ENCODE data around the gene WNT7B. TPM values are rescaled to one million over a fixed set of nuclear protein-coding genes. Genes with fewer than 3 reads are reported as not detected.

Gene WNT7B
- total RNA-seq, 2 experiments from 2014 or later: not detected

DNA sequence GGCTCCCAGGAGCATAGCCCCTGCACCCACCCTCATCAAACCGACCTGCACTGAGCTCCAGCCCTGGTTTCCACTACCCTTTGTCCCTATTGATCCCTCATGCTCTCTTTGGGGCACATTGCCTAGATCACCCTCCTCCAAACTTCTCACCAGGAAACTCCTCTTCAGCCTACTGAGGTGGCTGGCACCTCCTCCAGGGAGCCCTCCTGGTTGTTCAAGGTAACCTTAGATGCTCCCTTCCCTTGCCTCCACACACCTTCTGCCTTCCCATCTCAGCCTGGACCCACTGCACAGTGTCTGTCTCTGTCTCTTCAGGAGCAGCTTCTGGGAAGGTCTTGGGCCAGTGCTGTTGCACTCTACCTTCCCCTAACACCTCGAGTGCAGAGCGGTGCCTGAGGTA is 15.8 kb upstream of the WNT7B start:
- Mint-ChIP-seq H3K27ac (no peak overlapping the region), H3K36me3 (ENCODE audit: low read depth) (no peaks in the 10 kb centered on the region), H3K9me3 (ENCODE audit: insufficient read depth) (no peaks in the 10 kb centered on the region), H3K4me3 (no peak overlapping the region), H3K4me1 (ENCODE audit: low read depth) (peaks cover 17% of the 10 kb centered on the region), H3K27me3 (ENCODE audit: low read depth) (peaks cover 6% of the 10 kb centered on the region)
- ATAC-seq (no peak), DNase-seq (no peak)
- ChIA-PET CTCF (no interaction called here), POLR2A (no interaction called here)

DNA sequence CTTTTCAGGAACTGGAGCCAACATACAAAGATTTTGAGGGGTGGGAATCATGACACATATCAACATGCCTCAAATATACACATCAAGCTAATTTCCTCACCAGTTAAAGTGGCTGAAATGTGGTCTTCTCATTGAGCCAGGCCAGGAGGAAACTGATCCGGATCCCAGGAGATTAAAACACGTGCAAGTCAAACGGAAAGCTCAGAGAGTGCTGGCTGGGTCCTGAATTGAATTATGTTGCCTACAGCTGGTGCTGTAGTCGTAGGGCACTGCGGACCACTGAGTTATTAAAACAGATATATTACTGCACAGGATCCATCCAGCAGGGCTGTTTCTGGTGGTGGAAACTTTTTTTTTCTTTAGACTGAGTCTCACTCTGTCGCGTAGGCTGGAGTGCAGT is 14.1 kb upstream of the WNT7B start:
- Mint-ChIP-seq H3K27ac (no peak overlapping the region), H3K4me1 (ENCODE audit: low read depth) (peaks cover 6% of the 10 kb centered on the region), H3K27me3 (ENCODE audit: low read depth) (peaks cover 6% of the 10 kb centered on the region), H3K4me3 (no peak overlapping the region), H3K9me3 (ENCODE audit: insufficient read depth) (no peaks in the 10 kb centered on the region), H3K36me3 (ENCODE audit: low read depth) (no peaks in the 10 kb centered on the region)
- ATAC-seq (no peak), DNase-seq (no peak)
- CTCF ChIA-PET: interaction anchor here (0.8 to 1.9 kb wide), 3 partner anchors 15 to 128 kb away, joined by 3 to 9 read pairs (median 5); no protein-coding TSS in a partner anchor
- POLR2A ChIA-PET: no interaction called here

DNA sequence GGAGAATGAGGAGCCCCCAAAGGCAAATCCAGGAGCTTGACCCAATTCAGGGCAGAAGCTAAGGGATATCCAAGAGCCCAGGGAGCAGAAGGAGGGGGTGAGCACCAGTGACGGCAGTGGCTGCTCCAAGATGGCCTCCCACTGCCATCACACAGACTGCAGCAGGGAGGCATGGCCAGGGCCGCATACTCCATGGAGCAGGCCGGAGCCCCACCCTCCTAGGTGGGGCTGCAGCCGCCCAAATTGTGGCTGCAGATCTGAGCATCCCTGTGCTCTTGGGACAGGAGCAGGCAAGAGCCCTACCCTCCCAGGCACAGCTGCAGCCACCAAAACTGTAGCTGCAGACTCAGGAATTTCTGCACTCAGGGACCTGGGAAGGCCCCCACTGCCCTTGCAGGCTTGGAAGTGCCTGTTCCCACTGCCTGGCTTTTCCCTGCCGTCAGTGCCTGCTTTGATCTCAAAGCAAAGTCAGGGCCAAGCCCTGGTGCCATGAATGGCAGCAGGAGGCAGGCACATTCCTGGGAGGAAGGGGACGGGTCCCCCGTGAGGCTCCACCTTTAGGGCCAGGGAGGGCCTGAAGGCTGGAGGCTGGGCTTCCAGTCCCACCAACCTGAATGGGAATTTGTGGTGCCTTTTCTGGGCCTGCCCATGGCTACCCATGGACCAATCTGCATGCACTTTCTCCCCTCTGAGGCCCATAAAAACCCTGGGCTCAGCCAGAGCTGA is 10.3 kb upstream of the WNT7B start:
- ChIA-PET POLR2A (no interaction called here), CTCF (interaction anchor here (1.1 to 1.6 kb wide), 2 partner anchors 124 to 129 kb away, joined by 3 read pairs; no protein-coding TSS in a partner anchor)
- H3K4me1 Mint-ChIP-seq (ENCODE audit: low read depth): no peaks in the 10 kb centered on the region
- DNase-seq: no peak
- H3K9me3 Mint-ChIP-seq (ENCODE audit: insufficient read depth): no peaks in the 10 kb centered on the region
- peaks cover 2% of the 10 kb centered on the region for H3K27me3 Mint-ChIP-seq (ENCODE audit: low read depth)
- H3K27ac Mint-ChIP-seq: no peak overlapping the region
- H3K4me3 Mint-ChIP-seq: no peak overlapping the region
- H3K36me3 Mint-ChIP-seq (ENCODE audit: low read depth): no peaks in the 10 kb centered on the region
- no peak for ATAC-seq

DNA sequence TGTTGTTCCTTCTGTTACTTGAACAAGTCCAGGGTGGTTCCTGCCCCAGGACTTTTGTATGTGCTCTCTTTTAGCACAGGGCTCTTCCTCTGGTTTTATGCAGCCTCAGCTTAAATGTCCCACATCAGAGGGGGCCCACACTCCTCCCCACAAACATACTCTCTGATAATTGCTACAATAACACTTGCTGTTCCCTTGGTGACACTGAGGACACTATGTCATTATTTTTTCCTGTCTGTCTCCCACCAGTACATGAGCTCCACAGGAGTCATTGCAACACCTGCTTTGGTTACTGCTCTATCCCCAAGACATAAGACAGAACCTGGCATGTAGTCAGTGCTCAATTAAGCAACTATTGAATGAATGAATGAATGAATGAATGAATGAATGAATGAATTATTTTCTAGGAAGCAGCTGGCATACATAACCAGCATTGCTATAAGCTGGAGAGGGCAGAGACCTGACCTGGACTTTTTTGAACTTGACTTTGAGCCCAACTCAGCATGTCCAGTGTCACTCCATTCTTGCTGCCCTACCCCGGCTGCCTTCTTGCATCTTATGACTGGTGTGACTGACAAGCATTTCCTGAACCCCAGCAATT is 7.5 kb upstream of the WNT7B start:
- CTCF ChIA-PET: interaction anchor here (1.7 to 2.2 kb wide), 2 partner anchors 10 to 22 kb away, joined by 5 to 7 read pairs; no protein-coding TSS in a partner anchor
- POLR2A ChIA-PET: interaction anchor here (1.2 kb wide), 1 partner anchor 12 kb away, joined by 4 read pairs; no protein-coding TSS in a partner anchor
- Mint-ChIP-seq H3K4me1 (ENCODE audit: low read depth) (no peaks in the 10 kb centered on the region), H3K4me3 (no peak overlapping the region), H3K9me3 (ENCODE audit: insufficient read depth) (no peaks in the 10 kb centered on the region), H3K36me3 (ENCODE audit: low read depth) (no peaks in the 10 kb centered on the region), H3K27me3 (ENCODE audit: low read depth) (peaks cover 2% of the 10 kb centered on the region), H3K27ac (no peak overlapping the region)
- ATAC-seq (peak; percentile 52), DNase-seq (no peak)

DNA sequence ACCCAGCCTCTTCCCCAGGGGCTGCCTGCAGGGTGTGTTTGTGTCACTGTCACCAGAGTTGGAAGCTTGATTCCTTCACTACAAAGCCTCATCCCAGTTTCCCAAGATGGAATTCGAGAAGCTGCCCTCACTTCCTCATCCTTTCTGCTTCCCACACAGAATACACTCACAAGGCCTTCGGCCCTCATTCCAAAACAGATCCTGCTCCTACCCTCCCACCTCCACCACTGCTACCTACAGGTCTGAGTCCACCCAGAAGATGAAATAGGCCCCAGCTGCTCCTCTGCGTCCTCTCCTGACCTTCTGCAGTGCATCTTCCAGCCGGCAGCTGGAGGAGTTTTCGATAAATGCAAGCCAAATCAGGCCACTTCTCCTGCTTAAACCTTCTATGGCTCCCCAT is 6.8 kb upstream of the WNT7B start:
- no peak overlapping the region for H3K27ac Mint-ChIP-seq
- H3K36me3 Mint-ChIP-seq (ENCODE audit: low read depth): no peaks in the 10 kb centered on the region
- no peak overlapping the region for H3K4me3 Mint-ChIP-seq
- DNase-seq (no peak), ATAC-seq (no peak)
- no peaks in the 10 kb centered on the region for H3K9me3 Mint-ChIP-seq (ENCODE audit: insufficient read depth)
- POLR2A ChIA-PET: no interaction called here
- CTCF ChIA-PET: interaction anchor here (1.7 to 2.2 kb wide), 2 partner anchors 10 to 23 kb away, joined by 5 to 7 read pairs; no protein-coding TSS in a partner anchor
- peaks cover 2% of the 10 kb centered on the region for H3K27me3 Mint-ChIP-seq (ENCODE audit: low read depth)
- H3K4me1 Mint-ChIP-seq (ENCODE audit: low read depth): no peaks in the 10 kb centered on the region

DNA sequence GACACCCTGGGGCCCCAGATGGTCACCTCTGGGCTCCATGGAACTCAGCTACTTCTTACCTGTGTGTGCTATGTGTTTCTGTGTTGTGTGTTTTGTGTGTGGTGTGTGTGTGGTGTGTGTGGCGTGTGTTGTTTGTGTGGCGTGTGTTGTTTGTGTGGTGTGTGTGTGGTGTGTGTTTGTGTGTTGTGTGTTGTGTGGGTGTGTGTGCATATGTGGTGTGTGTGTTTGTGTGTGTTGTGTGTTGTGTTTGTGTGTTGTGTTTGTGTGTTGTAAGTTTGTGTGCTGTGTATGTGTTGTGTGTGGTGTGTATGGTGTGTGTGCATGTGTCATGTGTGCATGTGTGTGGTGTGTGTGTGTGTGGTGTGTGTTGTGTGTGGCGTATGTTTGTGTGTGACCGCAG is 3.8 kb upstream of the WNT7B start:
- Mint-ChIP-seq H3K36me3 (ENCODE audit: low read depth) (no peaks in the 10 kb centered on the region), H3K4me3 (no peak overlapping the region), H3K9me3 (ENCODE audit: insufficient read depth) (no peaks in the 10 kb centered on the region), H3K27ac (no peak overlapping the region), H3K27me3 (ENCODE audit: low read depth) (peaks cover 15% of the 10 kb centered on the region), H3K4me1 (ENCODE audit: low read depth) (peaks cover 4% of the 10 kb centered on the region)
- DNase-seq (no peak), ATAC-seq (no peak)
- ChIA-PET CTCF (no interaction called here), POLR2A (no interaction called here)

DNA sequence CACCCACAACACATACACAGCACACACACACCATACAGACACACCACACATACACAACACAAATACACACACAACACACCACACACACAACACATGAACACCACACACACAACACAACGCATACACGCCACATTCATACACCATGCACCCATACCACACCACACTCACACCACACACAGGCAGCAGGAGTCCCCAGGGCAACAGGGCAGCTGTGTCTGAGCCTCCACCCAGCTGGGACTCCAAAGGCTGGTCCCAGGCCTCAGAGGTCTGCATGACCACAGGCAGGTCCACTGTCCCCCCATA is 3.3 kb upstream of the WNT7B start:
- no peak overlapping the region for H3K27ac Mint-ChIP-seq
- H3K4me3 Mint-ChIP-seq: no peak overlapping the region
- H3K27me3 Mint-ChIP-seq (ENCODE audit: low read depth): peaks cover 18% of the 10 kb centered on the region
- no peaks in the 10 kb centered on the region for H3K9me3 Mint-ChIP-seq (ENCODE audit: insufficient read depth)
- no peaks in the 10 kb centered on the region for H3K36me3 Mint-ChIP-seq (ENCODE audit: low read depth)
- H3K4me1 Mint-ChIP-seq (ENCODE audit: low read depth): peaks cover 4% of the 10 kb centered on the region
- CTCF ChIA-PET: no interaction called here
- POLR2A ChIA-PET: no interaction called here
- ATAC-seq (no peak), DNase-seq (no peak)

DNA sequence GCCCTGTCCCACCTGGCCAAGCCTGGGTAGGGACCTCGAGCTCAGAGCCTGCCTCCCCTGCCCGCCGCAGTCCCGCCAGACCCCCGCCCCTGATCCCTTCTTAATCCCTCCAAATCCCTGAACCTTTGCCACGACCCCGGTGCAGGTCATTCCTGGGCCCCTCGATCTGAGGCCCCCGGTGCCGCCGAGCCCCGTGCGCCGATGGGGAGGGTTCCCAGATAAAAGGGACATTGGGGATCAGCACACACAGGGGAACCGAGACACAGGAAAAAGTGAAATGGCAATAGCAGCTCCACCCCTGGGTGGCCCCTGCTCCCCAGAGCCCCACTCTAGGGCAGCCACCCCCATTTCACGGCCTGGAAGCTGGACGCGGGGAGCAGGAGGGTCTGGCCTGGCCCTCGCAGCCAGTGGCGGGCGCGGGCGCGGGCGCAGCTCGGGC is 1.3 kb upstream of the WNT7B start:
- H3K9me3 Mint-ChIP-seq (ENCODE audit: insufficient read depth): no peaks in the 10 kb centered on the region
- peaks cover 34% of the 10 kb centered on the region for H3K27me3 Mint-ChIP-seq (ENCODE audit: low read depth)
- CTCF ChIA-PET: interaction anchor here (0.7 kb wide), 1 partner anchor 121 kb away, joined by 3 read pairs; no protein-coding TSS in a partner anchor
- no peak overlapping the region for H3K4me3 Mint-ChIP-seq
- peaks cover 4% of the 10 kb centered on the region for H3K4me1 Mint-ChIP-seq (ENCODE audit: low read depth)
- POLR2A ChIA-PET: no interaction called here
- DNase-seq (no peak), ATAC-seq (no peak)
- no peak overlapping the region for H3K27ac Mint-ChIP-seq
- H3K36me3 Mint-ChIP-seq (ENCODE audit: low read depth): no peaks in the 10 kb centered on the region

DNA sequence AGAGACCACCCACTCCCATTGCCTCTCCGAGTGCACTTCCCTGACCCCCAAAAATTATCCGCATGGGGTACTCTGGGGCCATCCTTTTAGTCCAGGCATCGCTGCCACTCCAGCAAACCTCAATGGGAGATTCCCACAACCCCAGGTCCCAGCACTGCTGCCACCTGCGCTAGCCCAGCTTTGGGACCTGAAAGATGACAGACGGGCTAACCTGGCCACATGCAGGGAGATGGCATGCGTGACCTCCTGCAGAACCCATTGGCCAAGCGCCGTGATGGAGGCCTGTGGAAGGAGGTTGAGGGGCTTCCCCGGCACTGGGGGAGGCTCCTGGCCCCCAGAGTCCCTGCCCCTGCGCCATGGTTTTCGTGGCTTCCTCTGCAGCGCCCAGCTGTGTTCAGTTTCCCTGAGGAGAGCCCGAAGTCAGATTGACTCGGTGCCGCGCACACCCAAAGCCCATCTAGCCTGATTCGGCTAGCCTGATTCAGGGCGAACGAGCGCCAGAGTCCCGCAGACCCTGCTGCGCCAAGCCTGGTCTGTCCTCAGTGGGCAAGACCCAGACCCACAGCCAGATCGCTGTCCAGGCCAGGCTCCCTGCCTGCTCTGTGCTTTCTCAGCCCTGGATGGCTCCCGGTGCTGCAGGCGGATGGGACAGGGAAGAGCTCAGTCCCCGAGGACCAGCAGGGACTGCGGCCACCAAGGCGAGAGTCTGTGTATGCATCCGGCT is 751 bp upstream of the WNT7B start:
- H3K4me1 Mint-ChIP-seq (ENCODE audit: low read depth): peaks cover 4% of the 10 kb centered on the region
- POLR2A ChIA-PET: no interaction called here
- no peaks in the 10 kb centered on the region for H3K9me3 Mint-ChIP-seq (ENCODE audit: insufficient read depth)
- no peaks in the 10 kb centered on the region for H3K36me3 Mint-ChIP-seq (ENCODE audit: low read depth)
- H3K27ac Mint-ChIP-seq: no peak overlapping the region
- CTCF ChIA-PET: interaction anchor here (0.7 kb wide), 1 partner anchor 120 kb away, joined by 3 read pairs; no protein-coding TSS in a partner anchor
- no peak overlapping the region for H3K4me3 Mint-ChIP-seq
- no peak for DNase-seq
- H3K27me3 Mint-ChIP-seq (ENCODE audit: low read depth): peaks cover 40% of the 10 kb centered on the region
- ATAC-seq: no peak

DNA sequence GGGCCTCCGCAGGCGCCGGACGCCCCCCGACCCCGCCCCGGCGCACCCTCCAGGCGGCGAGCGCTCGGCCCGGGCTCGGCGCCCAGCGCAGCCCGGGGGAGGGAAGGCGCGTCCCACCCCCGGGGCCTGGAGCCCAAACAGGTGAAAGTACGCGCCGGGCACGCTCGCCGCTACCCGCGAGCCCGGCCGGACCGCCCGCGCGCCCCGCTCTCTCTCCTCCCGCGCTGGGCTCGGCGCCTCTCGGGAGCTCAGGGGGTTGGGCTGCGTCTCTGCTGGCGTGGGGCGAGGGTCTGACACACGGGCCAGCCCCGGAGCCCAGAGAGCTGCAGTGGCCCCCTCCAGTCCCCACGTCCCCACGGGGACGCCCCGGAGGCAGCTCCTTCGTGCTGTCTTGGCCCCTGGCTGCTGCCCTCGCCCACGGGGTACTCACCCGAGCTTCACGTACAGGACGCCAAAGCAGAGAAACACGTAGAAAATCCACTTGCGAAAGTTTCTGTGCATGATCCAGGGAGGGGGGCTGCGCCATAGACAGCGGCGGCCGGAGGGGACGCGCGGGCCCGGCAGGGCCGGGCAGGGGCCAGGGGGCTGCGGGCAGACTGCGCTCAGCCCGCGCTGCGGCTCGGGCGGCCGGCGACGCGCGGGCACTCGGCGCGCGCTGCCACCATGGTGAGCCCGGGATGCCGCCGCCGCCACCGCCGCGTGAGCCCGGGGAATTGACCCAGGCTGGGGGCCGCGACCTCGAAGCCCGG is 534 bp downstream of the WNT7B start:
- ChIA-PET CTCF (no interaction called here), POLR2A (no interaction called here)
- no peaks in the 10 kb centered on the region for H3K9me3 Mint-ChIP-seq (ENCODE audit: insufficient read depth)
- ATAC-seq (no peak), DNase-seq (no peak)
- no peak overlapping the region for H3K4me3 Mint-ChIP-seq
- no peak overlapping the region for H3K27ac Mint-ChIP-seq
- peaks cover 4% of the 10 kb centered on the region for H3K4me1 Mint-ChIP-seq (ENCODE audit: low read depth)
- no peaks in the 10 kb centered on the region for H3K36me3 Mint-ChIP-seq (ENCODE audit: low read depth)
- H3K27me3 Mint-ChIP-seq (ENCODE audit: low read depth): peaks cover 44% of the 10 kb centered on the region

DNA sequence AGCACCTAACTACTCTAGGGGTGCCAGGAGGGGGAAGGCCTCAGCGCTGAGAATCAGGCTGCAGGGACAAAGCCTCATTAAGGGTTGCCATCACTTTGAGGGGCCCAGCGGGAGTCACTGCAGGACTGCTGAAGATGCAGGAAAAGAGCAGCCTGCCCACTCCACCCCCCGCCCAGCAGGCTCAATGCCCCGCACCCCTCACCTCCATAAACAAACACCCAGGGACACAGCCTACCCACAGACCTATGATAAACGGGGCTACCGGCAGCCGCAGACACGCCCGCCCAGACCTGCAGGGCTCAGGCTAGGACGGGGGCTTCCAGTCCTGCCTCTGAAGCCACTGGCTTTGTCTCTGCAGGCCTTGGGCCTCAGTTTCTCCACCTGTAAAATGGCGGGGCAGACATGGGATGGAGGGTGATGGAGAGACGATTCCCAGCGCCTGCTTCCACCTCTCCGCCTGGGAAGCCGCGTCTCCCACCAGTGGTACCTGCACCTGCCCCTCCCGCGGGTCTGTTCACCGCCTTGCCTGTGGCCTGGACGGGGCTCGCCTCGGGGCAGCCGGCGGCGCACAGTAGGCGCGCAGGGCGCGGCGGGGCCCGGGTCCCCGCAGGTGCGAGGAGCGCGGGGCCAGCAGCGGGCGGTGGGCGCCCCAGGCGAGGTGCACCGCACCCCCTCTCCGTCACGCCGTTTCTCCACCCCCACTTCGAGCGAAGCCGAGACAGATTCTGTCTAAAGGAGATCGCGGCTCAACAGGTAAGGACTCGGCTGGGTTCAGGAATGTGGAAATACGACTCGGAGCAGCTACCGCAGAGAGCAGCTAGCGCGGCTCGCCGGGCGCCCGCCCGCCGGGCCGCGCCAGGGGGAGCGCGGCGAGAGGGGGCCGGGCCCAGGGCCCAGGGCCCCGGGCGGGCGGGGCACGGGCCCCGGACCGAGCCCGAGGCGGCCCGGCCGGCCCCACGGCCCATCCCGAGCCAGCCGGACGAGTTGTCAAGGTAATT is 1.5 kb downstream of the WNT7B start:
- Mint-ChIP-seq H3K36me3 (ENCODE audit: low read depth) (no peaks in the 10 kb centered on the region), H3K27me3 (ENCODE audit: low read depth) (peaks cover 50% of the 10 kb centered on the region), H3K4me1 (ENCODE audit: low read depth) (peaks cover 8% of the 10 kb centered on the region), H3K4me3 (no peak overlapping the region), H3K27ac (no peak overlapping the region), H3K9me3 (ENCODE audit: insufficient read depth) (no peaks in the 10 kb centered on the region)
- no peak for ATAC-seq
- CTCF ChIA-PET: no interaction called here
- POLR2A ChIA-PET: no interaction called here
- no peak for DNase-seq

All from activated CD8-positive, alpha-beta T cell treated with anti-CD3 and anti-CD28 coated beads, Interleukin-2, amount 10 ng/mL, durations not matched to agents 7 days and 5 days (primary cell).